Parathyroid adenoma (tissue), 2 donors: ENCODE measurements around the gene MID2.

ENCODE experiments used
- H2AFZ ChIP-seq: fragments of 300-600 bp; sonication (generic); one replicate; pipeline ENCODE4 v1.7.0; 2017; ENCODE audit warnings: antibody characterized with exemption, mild to moderate bottlenecking
- H3K27ac ChIP-seq: fragments of 300-600 bp; sonication (generic); one replicate; pipeline ENCODE4 v1.7.0; 2017
- H3K27me3 ChIP-seq: fragments of 300-600 bp; sonication (generic); one replicate; pipeline ENCODE4 v1.7.0; 2017; ENCODE audit warnings: low read length; ENCODE audit not compliant: control insufficient read depth, insufficient read depth
- H3K36me3 ChIP-seq: fragments of 300-600 bp; sonication (generic); one replicate; pipeline ENCODE4 v1.7.0; 2017; ENCODE audit warnings: low read length; ENCODE audit not compliant: control insufficient read depth, insufficient read depth
- H3K4me1 ChIP-seq: fragments of 300-600 bp; sonication (generic); one replicate; pipeline ENCODE4 v1.7.0; 2017; ENCODE audit warnings: control low read depth
- H3K4me2 ChIP-seq: fragments of 300-600 bp; sonication (generic); one replicate; pipeline ENCODE4 v1.7.0; 2017; ENCODE audit warnings: low read length
- H3K4me3 ChIP-seq: fragments of 300-600 bp; sonication (generic); one replicate; pipeline ENCODE4 v1.7.0; 2017; ENCODE audit warnings: low read depth, low read length
- H3K79me2 ChIP-seq: fragments of 300-600 bp; sonication (generic); one replicate; pipeline ENCODE4 v1.7.0; 2017; ENCODE audit warnings: control low read depth
- H3K9ac ChIP-seq: fragments of 300-600 bp; sonication (generic); one replicate; pipeline ENCODE4 v1.7.0; 2017; ENCODE audit warnings: mild to moderate bottlenecking
- H3K9me3 ChIP-seq: fragments of 300-600 bp; sonication (generic); one replicate; pipeline ENCODE4 v1.7.0; 2017; ENCODE audit warnings: low read length; ENCODE audit not compliant: control insufficient read depth
- CTCF ChIP-seq: fragments of 300-600 bp; sonication (generic); IDR thresholded peaks from one replicate; pipeline ENCODE4 v1.7.0; 2017; ENCODE audit warnings: antibody characterized with exemption, mild to moderate bottlenecking
- donor health status: primary hyperparathyroidism.

Gene MID2

GRCh38 chrX:107823042-107823441 is 2.6 kb upstream of the MID2 start:
- H3K27ac ChIP-seq, result no peak overlapping the region
- H3K9ac ChIP-seq, result no peak overlapping the region
- H3K4me3 ChIP-seq, result no peak overlapping the region
- H3K27me3 ChIP-seq, result no peaks in the 10 kb centered on the region
- no peak overlapping the region for H3K4me2 ChIP-seq
- no peak for TF ChIP-seq CTCF
- no peaks in the 10 kb centered on the region for H3K36me3 ChIP-seq
- no peaks in the 10 kb centered on the region for H3K4me1 ChIP-seq
- H3K9me3 ChIP-seq, result no peaks in the 10 kb centered on the region
- no peaks in the 10 kb centered on the region for H3K79me2 ChIP-seq
- no peak overlapping the region for H2AFZ ChIP-seq

- H3K27ac ChIP-seq, result no peak overlapping the region
- H3K27me3 ChIP-seq, result no peaks in the 10 kb centered on the region
- TF ChIP-seq CTCF, result no peak
- no peak overlapping the region for H2AFZ ChIP-seq
- no peak overlapping the region for H3K4me2 ChIP-seq
- H3K4me1 ChIP-seq, result no peaks in the 10 kb centered on the region
- no peak overlapping the region for H3K4me3 ChIP-seq
- no peaks in the 10 kb centered on the region for H3K36me3 ChIP-seq
- H3K79me2 ChIP-seq, result no peaks in the 10 kb centered on the region
- no peaks in the 10 kb centered on the region for H3K9me3 ChIP-seq
- H3K9ac ChIP-seq, result no peak overlapping the region
These were observed 2.2 kb upstream of the MID2 start for GRCh38 chrX:107823456-107823855.

- Histone ChIP-seq H3K27me3 (no peaks in the 10 kb centered on the region), H3K36me3 (no peaks in the 10 kb centered on the region)
These were observed 768 bp downstream of the MID2 start for GRCh38 chrX:107826238-107827029.

GRCh38 chrX:107827030-107827831 is 1.6 kb downstream of the MID2 start:
- TF ChIP-seq CTCF, result no peak
- no peaks in the 10 kb centered on the region for H3K36me3 ChIP-seq
- no peaks in the 10 kb centered on the region for H3K79me2 ChIP-seq
- H3K4me3 ChIP-seq, result peak overlapping the region; percentile 52
- H2AFZ ChIP-seq, result peak overlapping the region; percentile 69
- peak overlapping the region; percentile 87 for H3K27ac ChIP-seq
- H3K4me2 ChIP-seq, result peak overlapping the region; percentile 61
- H3K4me1 ChIP-seq, result no peaks in the 10 kb centered on the region
- peak overlapping the region; percentile 19 for H3K9ac ChIP-seq
- no peaks in the 10 kb centered on the region for H3K9me3 ChIP-seq
- no peaks in the 10 kb centered on the region for H3K27me3 ChIP-seq

More at GRCh38 chrX:107826238-107827029, 768 bp downstream of the MID2 start:
- no peak for TF ChIP-seq CTCF
- Histone ChIP-seq H3K4me2 (peak overlapping the region; percentile 61), H3K79me2 (no peaks in the 10 kb centered on the region), H3K9ac (peak overlapping the region; percentile 28), H3K4me1 (no peaks in the 10 kb centered on the region), H2AFZ (peak overlapping the region; percentile 69), H3K9me3 (no peaks in the 10 kb centered on the region), H3K27ac (peak overlapping the region; percentile 87), H3K4me3 (peak overlapping the region; percentile 52)
